Activated effector memory CD4-positive, alpha-beta T cell treated with Interleukin-2 at 50 U/mL for 16 hours (primary cell): ENCODE results near the gene HDAC4.

Experiments used
- DNase-seq: peaks from one replicate; pipeline ENCODE4 v3.0.0-alpha.2; 2020

HDAC4 gene

GRCh38 chr2:239343946-239344856 lies 56.6 kb downstream of the HDAC4 start:
- DNase-seq, result no peak

- DNase-seq, result no peak
These were observed 57.4 kb downstream of the HDAC4 start for GRCh38 chr2:239343460-239343859.

- no peak for DNase-seq
These were observed 59.0 kb downstream of the HDAC4 start for GRCh38 chr2:239341840-239342239.

GRCh38 chr2:239341146-239341732 lies 59.6 kb downstream of the HDAC4 start:
- no peak for DNase-seq

- no peak for DNase-seq
These were observed 60.9 kb downstream of the HDAC4 start for GRCh38 chr2:239339726-239340601.

GRCh38 chr2:239339241-239339640 lies 61.6 kb downstream of the HDAC4 start:
- no peak for DNase-seq

GRCh38 chr2:239337877-239338484 lies 62.8 kb downstream of the HDAC4 start:
- DNase-seq, result no peak

GRCh38 chr2:239337122-239337876 lies 63.5 kb downstream of the HDAC4 start:
- DNase-seq, result no peak

GRCh38 chr2:239331560-239331959 lies 69.3 kb downstream of the HDAC4 start:
- DNase-seq, result no peak

GRCh38 chr2:239330836-239331235 lies 70.0 kb downstream of the HDAC4 start:
- DNase-seq, result no peak

GRCh38 chr2:239329972-239330572 lies 70.7 kb downstream of the HDAC4 start:
- no peak for DNase-seq

GRCh38 chr2:239329284-239329971 lies 71.4 kb downstream of the HDAC4 start:
- no peak for DNase-seq

- DNase-seq, result no peak
These were observed 72.2 kb downstream of the HDAC4 start for GRCh38 chr2:239328351-239329191.

- DNase-seq, result no peak
These were observed 73.1 kb downstream of the HDAC4 start for GRCh38 chr2:239327536-239328350.

- DNase-seq, result peak; percentile 69
These were observed 73.8 kb downstream of the HDAC4 start for GRCh38 chr2:239326831-239327535.

GRCh38 chr2:239324456-239324855 lies 76.4 kb downstream of the HDAC4 start:
- DNase-seq, result no peak

- no peak for DNase-seq
These were observed 77.4 kb downstream of the HDAC4 start for GRCh38 chr2:239323447-239323846.

GRCh38 chr2:239322416-239323086 lies 78.3 kb downstream of the HDAC4 start:
- DNase-seq, result peak; percentile 24
